Activated CD4-positive, alpha-beta T cell treated with anti-CD3 and anti-CD28 coated beads for 24 hours (primary cell): ENCODE data around the gene IL4.
A peak's percentile ranks its signal among the peaks of the same experiment; 100 is the strongest.

Experiments used
- DNase-seq, 2 donors: peaks; one replicate each; pipeline ENCODE4 v3.0.0-alpha.2; 2020; ENCODE audit warnings: low read depth in 2 of 2

The IL4 gene

GRCh38 chr5:132658381-132659302 is 15.1 kb upstream of the IL4 start:
- no peak for DNase-seq

- DNase-seq: no peak
Measured at GRCh38 chr5:132659598-132660493, 13.9 kb upstream of the IL4 start.

GRCh38 chr5:132661231-132662003 is 12.4 kb upstream of the IL4 start:
- no peak for DNase-seq

- no peak for DNase-seq
Measured at GRCh38 chr5:132662004-132662401, 11.8 kb upstream of the IL4 start.

GRCh38 chr5:132662925-132663770 is 10.6 kb upstream of the IL4 start:
- DNase-seq: peak; percentile 12 to 40

- DNase-seq: no peak
Measured at GRCh38 chr5:132663771-132664695, 9.8 kb upstream of the IL4 start.

GRCh38 chr5:132664696-132665209 is 9.0 kb upstream of the IL4 start:
- no peak for DNase-seq

GRCh38 chr5:132665574-132666080 is 8.2 kb upstream of the IL4 start:
- no peak for DNase-seq

GRCh38 chr5:132666310-132667123 is 7.3 kb upstream of the IL4 start:
- DNase-seq: no peak

GRCh38 chr5:132667309-132667708 is 6.5 kb upstream of the IL4 start:
- DNase-seq: no peak

GRCh38 chr5:132667761-132668705 is 5.8 kb upstream of the IL4 start:
- DNase-seq: no peak

GRCh38 chr5:132668706-132669454 is 4.9 kb upstream of the IL4 start:
- DNase-seq: no peak

- no peak for DNase-seq
Measured at GRCh38 chr5:132669455-132669820, 4.4 kb upstream of the IL4 start.

GRCh38 chr5:132669966-132670882 is 3.6 kb upstream of the IL4 start:
- DNase-seq: no peak

GRCh38 chr5:132671000-132671399 is 2.8 kb upstream of the IL4 start:
- no peak for DNase-seq

- no peak for DNase-seq
Measured at GRCh38 chr5:132673488-132673887, 301 bp upstream of the IL4 start.
